ENCODE measurements around the gene SMC3. TPM values are rescaled to one million over a fixed set of nuclear protein-coding genes. Genes with fewer than 3 reads are reported as not detected.
A peak's percentile ranks its signal among the peaks of the same experiment; 100 is the strongest.

SMC3 gene
- polyA plus RNA-seq, 2 of the 4 experiments (the other 2 are of a cell fraction) = 59.5 to 60.5 TPM

- TF ChIP-seq ATOH8 (CRISPR knock-in tag; IDR thresholded peaks at IDR 0.05; ENCODE audit: low read depth) = no peak
- TF ChIP-seq FOSL2 (IDR thresholded peaks at IDR 0.05) = peak; percentile 34; the same call in 1 of the 2 replicates
- TF ChIP-seq FOSL2 (CRISPR knock-in tag; IDR thresholded peaks at IDR 0.05) = peak; percentile 89
- no peak for TF ChIP-seq TP53 (CRISPR knock-in tag; IDR thresholded peaks at IDR 0.05)
- TF ChIP-seq EP300 (IDR thresholded peaks at IDR 0.05) = peak; percentile 44 to 87; a peak in 3 of 5 replicates
- TF ChIP-seq CEBPB (IDR thresholded peaks at IDR 0.05) = no peak; a peak in 1 of 4 replicates
- no peak for TF ChIP-seq POLR2A (IDR thresholded peaks at IDR 0.05; ENCODE audit: low read length)
- TF ChIP-seq CBX8 (IDR thresholded peaks at IDR 0.05) = no peak
- TF ChIP-seq SMC3 (IDR thresholded peaks at IDR 0.05) = no peak; the same call in 2 of the 3 replicates
- TF ChIP-seq HOXB13 (CRISPR knock-in tag; IDR thresholded peaks at IDR 0.05; ENCODE audit: low read depth) = no peak
- peak; percentile 68 for TF ChIP-seq JUNB (IDR thresholded peaks at IDR 0.05)
- TF ChIP-seq HES2 (IDR thresholded peaks at IDR 0.05) = no peak
- TF ChIP-seq ESRRA (IDR thresholded peaks at IDR 0.05; ENCODE audit: borderline replicate concordance, low read length) = no peak; the same call in 1 of the 2 replicates
- TF ChIP-seq RCOR1 (IDR thresholded peaks at IDR 0.05; ENCODE audit: low read depth, low read length) = no peak
- no peak for TF ChIP-seq PHF8 (IDR thresholded peaks at IDR 0.05; ENCODE audit: borderline replicate concordance, low read depth)
- TF ChIP-seq RAD21 (conservative IDR thresholded peaks at IDR 0.05 in 1 of 2, IDR thresholded peaks at IDR 0.05 in 1 of 2) = 0 out of 5 replicates have a peak, but pooled peaks of 1 of the 2 experiments have one; percentile 17
- no peak for TF ChIP-seq CBX2 (IDR thresholded peaks at IDR 0.05; ENCODE audit: borderline replicate concordance, low read depth)
- TF ChIP-seq ZNF302 (CRISPR knock-in tag; IDR thresholded peaks at IDR 0.05) = no peak
- TF ChIP-seq TFCP2L1 (CRISPR knock-in tag; IDR thresholded peaks at IDR 0.05) = no peak
- TF ChIP-seq SREBF2 (IDR thresholded peaks at IDR 0.05) = no peak
- TF ChIP-seq BCL3 (IDR thresholded peaks at IDR 0.05) = no peak
- TF ChIP-seq EHMT2 (IDR thresholded peaks at IDR 0.05; ENCODE audit: low read depth) = no peak
- TF ChIP-seq CTCF (IDR thresholded peaks at IDR 0.05) = no peak
- TF ChIP-seq ELK1 (IDR thresholded peaks at IDR 0.05; ENCODE audit: low read depth, low read length) = no peak
- no peak for TF ChIP-seq MAZ (IDR thresholded peaks at IDR 0.05; ENCODE audit: borderline replicate concordance, low read depth, low read length)
- TF ChIP-seq MAX (IDR thresholded peaks at IDR 0.05) = peak; percentile 72
- no peak for TF ChIP-seq CHD2 (IDR thresholded peaks at IDR 0.05; ENCODE audit: low read length, partially characterized antibody)
These were observed 73.8 kb downstream of the SMC3 start (continued) for GRCh38 chr10:110641256-110641655.
